ENCODE measurements around the gene PTGS1. TPM values are rescaled to one million over a fixed set of nuclear protein-coding genes. Genes with fewer than 3 reads are reported as not detected.
"Not testable (repeated sequence)": the region's sequence is repeated elsewhere in the genome, so short reads cannot be mapped to it uniquely, and the experiment has no call there.

Gene PTGS1
- polyA plus RNA-seq, 1 donor (not counting 4 experiments of a cell fraction or from before 2014, with no cell fraction given): 4.5 TPM

- Histone ChIP-seq H3K4me2 (ENCODE audit: control insufficient read depth, extremely low read depth, insufficient read depth, low read depth, low read length) (peak overlapping the region; percentile 27), H3K4me1 (ENCODE audit: control insufficient read depth, extremely low read depth, insufficient read depth, low read length) (peaks cover 10% of the 10 kb centered on the region), H3K9me1 (ENCODE audit: control insufficient read depth, extremely low read depth, insufficient read depth, low read length) (no peaks in the 10 kb centered on the region), H3K27ac (ENCODE audit: control insufficient read depth, insufficient read depth, low read length) (no peak overlapping the region), H3K9ac (ENCODE audit: control insufficient read depth, extremely low read depth, insufficient read depth, low read length) (no peak overlapping the region), H4K20me1 (ENCODE audit: control insufficient read depth, extremely low read depth, insufficient read depth, low read length) (no peaks in the 10 kb centered on the region), H3K9me3 (ENCODE audit: control insufficient read depth, low read depth, low read length) (no peaks in the 10 kb centered on the region), H2AFZ (ENCODE audit: control insufficient read depth, low read length) (peak overlapping the region; percentile 15), H3K27me3 (ENCODE audit: control insufficient read depth, extremely low read depth, insufficient read depth, low read length) (no peaks in the 10 kb centered on the region), H3K4me3 (ENCODE audit: control insufficient read depth in 2 of 3, extremely low read depth in 1 of 3, insufficient read depth in 2 of 3, low read depth in 1 of 3, low read length in 3 of 3) (peak overlapping the region in 1 of 3 experiments; percentile 24), H3K79me2 (ENCODE audit: control insufficient read depth, insufficient read depth, low read length) (no peaks in the 10 kb centered on the region), H3K36me3 (ENCODE audit: control insufficient read depth in 2 of 2, extremely low read depth in 1 of 2, insufficient read depth in 2 of 2, low read length in 2 of 2) (no peaks in the 10 kb centered on the region)
- dilution Hi-C loops (cut with MboI; ENCODE audit: extremely low pct_ligation_motif_present, low sequenced_read_pairs): no loop called here
- DNase-seq (ENCODE audit: low read depth, low spot score) (no peak), FAIRE-seq (no peak)
- TF ChIP-seq CTCF (optimal IDR thresholded peaks at IDR 0.05 in 1 of 3, IDR thresholded peaks at IDR 0.05 in 1 of 3, conservative IDR thresholded peaks at IDR 0.05 in 1 of 3; ENCODE audit: extremely low read depth in 1 of 3, insufficient read depth in 2 of 3, low read length in 3 of 3): no peak
- TF ChIP-seq EZH2 (IDR thresholded peaks at IDR 0.05; ENCODE audit: low read length): no peak
Measured at GRCh38 chr9:122406070-122406890, 35.5 kb downstream of the PTGS1 start.

- H3K9me3 ChIP-seq (ENCODE audit: control insufficient read depth, low read depth, low read length); H2AFZ ChIP-seq (ENCODE audit: control insufficient read depth, low read length); H3K36me3 ChIP-seq (ENCODE audit: control insufficient read depth in 2 of 2, extremely low read depth in 1 of 2, insufficient read depth in 2 of 2, low read length in 2 of 2); H3K79me2 ChIP-seq (ENCODE audit: control insufficient read depth, insufficient read depth, low read length); H3K4me1 ChIP-seq (ENCODE audit: control insufficient read depth, extremely low read depth, insufficient read depth, low read length); dilution Hi-C loops (cut with MboI; ENCODE audit: extremely low pct_ligation_motif_present, low sequenced_read_pairs); H3K27me3 ChIP-seq (ENCODE audit: control insufficient read depth, extremely low read depth, insufficient read depth, low read length); DNase-seq (ENCODE audit: low read depth, low spot score); H4K20me1 ChIP-seq (ENCODE audit: control insufficient read depth, extremely low read depth, insufficient read depth, low read length); H3K9me1 ChIP-seq (ENCODE audit: control insufficient read depth, extremely low read depth, insufficient read depth, low read length); FAIRE-seq; H3K27ac ChIP-seq (ENCODE audit: control insufficient read depth, insufficient read depth, low read length); H3K4me3 ChIP-seq (ENCODE audit: control insufficient read depth in 2 of 3, extremely low read depth in 1 of 3, insufficient read depth in 2 of 3, low read depth in 1 of 3, low read length in 3 of 3); H3K4me2 ChIP-seq (ENCODE audit: control insufficient read depth, extremely low read depth, insufficient read depth, low read depth, low read length); H3K9ac ChIP-seq (ENCODE audit: control insufficient read depth, extremely low read depth, insufficient read depth, low read length): not testable (repeated sequence)
Measured at GRCh38 chr9:122414108-122414507, 43.3 kb downstream of the PTGS1 start.
